CD4-positive, alpha-beta T cell treated with Interleukin-21 for 1 hour (primary cell): ENCODE data around the gene TMIGD1.

Source experiments
- DNase-seq: peaks from one replicate; pipeline ENCODE4 v3.0.0-alpha.2; 2020

The TMIGD1 gene

GRCh38 chr17:30324723-30325122, 9.1 kb downstream of the TMIGD1 start:
- no peak for DNase-seq

- DNase-seq = peak; percentile 33
Measured at GRCh38 chr17:30323895-30324319, 9.9 kb downstream of the TMIGD1 start.

- peak; percentile 63 for DNase-seq
Measured at GRCh38 chr17:30323262-30323894, 10.5 kb downstream of the TMIGD1 start.

GRCh38 chr17:30321314-30321713, 12.5 kb downstream of the TMIGD1 start:
- DNase-seq = no peak

- no peak for DNase-seq
Measured at GRCh38 chr17:30318155-30318554, 15.7 kb downstream of the TMIGD1 start.

GRCh38 chr17:30316736-30317135, 17.1 kb downstream of the TMIGD1 start:
- no peak for DNase-seq

GRCh38 chr17:30315106-30315505, 18.8 kb downstream of the TMIGD1 start:
- DNase-seq = no peak

- DNase-seq = no peak
Measured at GRCh38 chr17:30314474-30314873, 19.4 kb downstream of the TMIGD1 start.

GRCh38 chr17:30312226-30312625, 21.6 kb downstream of the TMIGD1 start:
- no peak for DNase-seq

GRCh38 chr17:30310562-30310961, 23.3 kb downstream of the TMIGD1 start:
- no peak for DNase-seq

GRCh38 chr17:30309591-30309990, 24.3 kb downstream of the TMIGD1 start:
- DNase-seq = no peak

GRCh38 chr17:30308406-30308805, 25.5 kb downstream of the TMIGD1 start:
- DNase-seq = no peak

- DNase-seq = no peak
Measured at GRCh38 chr17:30304778-30305177, 29.1 kb downstream of the TMIGD1 start.

- no peak for DNase-seq
Measured at GRCh38 chr17:30302241-30302640, 31.6 kb downstream of the TMIGD1 start.

- no peak for DNase-seq
Measured at GRCh38 chr17:30300818-30301217, 33.0 kb downstream of the TMIGD1 start.

GRCh38 chr17:30299000-30299399, 34.9 kb downstream of the TMIGD1 start:
- DNase-seq = no peak

- DNase-seq = no peak
Measured at GRCh38 chr17:30297715-30298114, 36.1 kb downstream of the TMIGD1 start.

GRCh38 chr17:30296499-30297080, 37.3 kb downstream of the TMIGD1 start:
- no peak for DNase-seq

GRCh38 chr17:30292286-30292858, 41.5 kb downstream of the TMIGD1 start:
- DNase-seq = no peak

- DNase-seq = peak; percentile 84
Measured at GRCh38 chr17:30291543-30292285, 42.1 kb downstream of the TMIGD1 start, which contains the start of gene BLMH. TSS of gene BLMH (minus strand) at chr17:30291944. CDS start at chr17:30291819, 125 bp downstream.

GRCh38 chr17:30290696-30291542, 42.9 kb downstream of the TMIGD1 start:
- DNase-seq = peak; percentile 28

- no peak for DNase-seq
Measured at GRCh38 chr17:30290077-30290476, 43.8 kb downstream of the TMIGD1 start.

- no peak for DNase-seq
Measured at GRCh38 chr17:30279156-30279555, 54.7 kb downstream of the TMIGD1 start.
